ENCODE results near the gene SMARCC2.
"Not testable (repeated sequence)": the region's sequence is repeated elsewhere in the genome, so short reads cannot be mapped to it uniquely, and the experiment has no call there.

The SMARCC2 gene

DNA sequence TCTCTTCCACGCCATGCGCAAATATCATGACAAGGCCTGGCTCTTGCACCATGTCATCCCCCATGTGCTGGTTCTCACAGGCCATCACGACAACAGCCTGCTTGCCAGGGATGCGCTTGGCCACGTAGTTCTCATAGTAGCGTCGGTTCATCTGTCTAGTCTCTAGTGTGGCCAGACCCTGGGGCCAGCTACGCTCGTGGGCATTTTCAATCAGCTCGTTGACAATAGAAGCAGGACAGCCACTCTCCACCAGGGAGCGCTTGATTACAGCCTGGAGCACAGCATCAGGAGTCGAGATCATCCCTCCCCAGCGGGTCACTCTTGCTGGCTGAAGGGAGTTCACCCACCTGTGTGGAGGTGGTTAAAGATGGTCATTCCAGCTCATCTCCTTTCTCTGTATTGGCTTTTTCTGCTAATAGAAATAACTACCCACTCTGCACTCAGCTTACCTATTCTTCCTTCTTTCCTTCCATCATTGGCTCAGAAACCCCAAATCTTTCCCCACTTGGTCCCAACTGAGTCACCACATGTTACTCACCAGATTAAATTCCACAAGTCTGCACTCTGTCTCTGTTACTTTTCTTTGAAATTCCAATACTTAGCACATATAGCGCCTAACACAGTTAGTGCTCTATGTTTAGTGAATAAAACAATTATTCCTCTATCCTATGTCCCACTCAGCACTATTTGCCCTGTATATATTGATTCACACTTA, 17.3 kb upstream of the SMARCC2 start:
- no peak for DNase-seq

GRCh38 chr12:56205445-56205844, 16.2 kb upstream of the SMARCC2 start:
- DNase-seq, result no peak

GRCh38 chr12:56204275-56204674, 15.0 kb upstream of the SMARCC2 start:
- no peak for DNase-seq

DNA sequence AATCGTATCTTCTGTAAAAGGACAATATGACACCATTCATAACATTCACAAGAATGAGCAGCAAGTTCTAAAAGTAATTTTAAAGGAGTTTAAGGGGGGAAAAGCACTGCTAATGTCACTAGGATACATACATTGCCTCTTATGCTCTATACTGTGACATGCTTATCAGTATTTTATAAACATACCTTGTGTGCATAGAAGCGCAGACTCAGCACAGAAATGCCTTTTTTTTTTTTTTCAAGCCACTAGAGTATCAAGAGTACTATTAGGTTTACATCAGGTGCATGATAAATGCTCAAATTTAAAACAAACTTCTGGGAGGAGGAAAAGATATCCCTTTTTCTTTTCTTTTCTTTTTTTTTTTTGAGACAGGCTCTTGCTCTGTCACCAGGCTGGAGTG, 13.6 kb upstream of the SMARCC2 start:
- no peak for DNase-seq

- no peak for DNase-seq
Measured at GRCh38 chr12:56202366-56202765, 13.1 kb upstream of the SMARCC2 start.

DNA sequence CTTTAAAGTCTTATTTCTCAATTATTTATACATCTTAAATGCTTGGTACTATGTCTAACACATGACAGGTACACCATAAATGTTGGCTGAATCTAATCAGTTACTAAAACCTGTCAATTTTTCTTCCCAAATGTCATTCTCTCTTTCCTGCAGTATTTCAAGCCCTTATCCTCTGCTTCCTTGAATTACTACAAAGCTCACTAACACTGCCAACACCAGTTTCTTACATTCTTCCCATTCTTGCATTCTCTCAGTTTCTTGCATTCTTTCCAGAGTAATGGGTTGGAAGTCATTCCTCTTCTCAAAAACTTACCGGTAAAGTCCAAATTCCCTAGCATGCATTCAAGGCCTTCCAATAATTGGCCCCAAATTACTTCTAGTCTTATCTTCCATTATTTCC, 9.6 kb upstream of the SMARCC2 start:
- DNase-seq, result no peak

GRCh38 chr12:56197921-56198635, 8.8 kb upstream of the SMARCC2 start:
- no peak for DNase-seq

- not testable (repeated sequence) for DNase-seq
Measured at GRCh38 chr12:56196818-56197550, 7.7 kb upstream of the SMARCC2 start.

- peak; percentile 52 for DNase-seq
Measured at GRCh38 chr12:56193025-56193578, 3.8 kb upstream of the SMARCC2 start.

DNA sequence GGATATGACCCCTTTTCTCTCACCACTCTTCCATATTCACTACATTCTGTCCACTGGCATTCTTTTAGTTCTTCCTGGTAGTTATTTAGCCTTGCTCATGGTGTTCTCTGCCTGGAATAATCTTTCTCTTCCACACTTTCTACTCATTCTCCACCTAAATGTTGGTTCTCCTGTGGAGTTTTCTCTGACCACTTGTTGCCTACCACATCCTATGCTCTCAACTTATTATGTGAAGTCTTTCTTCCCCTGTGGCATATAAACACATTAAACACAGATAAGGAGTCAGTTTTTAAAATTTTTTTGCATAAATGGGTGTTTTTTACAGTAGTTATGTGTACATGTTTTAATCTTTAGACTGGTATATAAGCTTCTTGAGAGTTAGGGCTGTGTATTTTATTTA, 3.3 kb upstream of the SMARCC2 start:
- DNase-seq, result no peak

GRCh38 chr12:56190695-56191155, 1.4 kb upstream of the SMARCC2 start:
- peak; percentile 2 for DNase-seq

GRCh38 chr12:56189918-56190694, 823 bp upstream of the SMARCC2 start:
- peak; percentile 61 for DNase-seq

GRCh38 chr12:56188778-56189098, 545 bp downstream of the SMARCC2 start:
- peak; percentile 30 for DNase-seq

DNA sequence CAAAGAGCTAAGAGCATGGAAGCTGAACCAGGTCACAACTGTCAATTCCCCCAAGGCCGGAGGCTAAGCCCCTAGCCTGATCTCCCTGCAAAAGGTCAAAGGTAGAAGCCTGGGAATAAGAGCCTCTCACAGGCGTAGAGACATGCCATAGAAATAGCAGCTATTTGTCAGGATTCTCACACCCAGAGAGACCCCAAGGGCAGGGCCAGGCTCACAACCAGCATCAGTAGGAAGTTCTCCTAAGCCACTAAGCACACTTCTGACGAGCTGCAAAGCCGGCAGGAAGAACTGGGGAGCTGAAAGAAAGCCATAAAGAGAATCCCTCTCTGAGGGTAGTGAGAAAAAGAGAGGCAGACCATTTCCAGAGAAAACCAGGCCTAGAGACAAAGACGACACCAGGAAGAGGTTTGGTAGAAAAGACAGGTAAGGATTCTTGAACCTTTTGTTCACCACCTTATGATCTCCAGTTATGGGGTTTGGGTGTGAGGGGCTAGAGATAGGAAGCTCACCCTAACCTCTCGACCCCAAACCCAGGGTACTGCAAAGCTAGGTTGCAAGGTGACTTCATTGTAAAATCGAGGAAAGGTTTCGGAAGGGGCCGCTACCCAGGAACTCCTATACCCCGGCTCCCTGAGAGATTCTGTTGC, 1.0 kb downstream of the SMARCC2 start:
- peak; percentile 30 for DNase-seq

DNA sequence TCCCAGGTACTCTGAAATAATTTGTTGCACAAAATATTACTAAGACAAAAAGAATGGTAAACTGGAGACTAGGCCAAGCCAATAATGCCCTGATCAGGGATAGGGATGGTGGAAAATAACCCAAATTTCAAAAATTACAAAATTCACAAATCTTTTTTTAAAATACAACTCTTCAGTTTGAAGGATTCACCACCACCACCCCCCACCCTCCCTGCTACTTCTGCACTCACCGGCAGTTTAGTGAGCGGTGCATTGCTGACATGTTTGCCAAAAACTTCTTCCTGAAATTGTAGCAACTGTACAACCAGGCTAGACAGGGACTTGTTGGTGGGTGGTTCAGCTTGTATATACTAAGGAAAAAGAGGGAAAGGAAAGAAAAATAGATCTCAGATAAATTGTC, 2.3 kb downstream of the SMARCC2 start:
- no peak for DNase-seq

GRCh38 chr12:56178347-56178746, 10.9 kb downstream of the SMARCC2 start:
- no peak for DNase-seq

GRCh38 chr12:56172839-56173238, 16.4 kb downstream of the SMARCC2 start:
- DNase-seq, result no peak

GRCh38 chr12:56169229-56169759, 20.0 kb downstream of the SMARCC2 start:
- DNase-seq, result no peak

GRCh38 chr12:56165369-56165768, 23.9 kb downstream of the SMARCC2 start:
- DNase-seq, result no peak

DNA sequence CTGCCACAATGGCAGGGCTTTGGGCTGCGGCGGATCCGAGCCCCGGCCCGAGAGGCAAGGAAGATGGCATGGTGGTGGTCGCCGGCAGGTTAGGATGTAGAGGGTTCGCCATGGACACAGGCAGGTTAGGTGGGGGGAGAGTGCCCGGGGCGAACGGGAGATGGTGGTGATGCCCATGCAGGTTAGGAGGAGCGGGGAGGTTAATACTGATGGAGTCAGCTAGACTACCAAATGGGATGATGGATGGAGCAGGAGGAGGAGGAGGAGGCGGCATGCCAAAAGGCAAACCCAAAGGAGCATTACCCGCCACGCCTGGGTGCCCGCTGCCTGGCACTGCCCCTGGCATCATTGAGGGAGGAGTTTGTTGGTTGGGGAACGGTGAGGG, 24.9 kb downstream of the SMARCC2 start:
- DNase-seq, result no peak

GRCh38 chr12:56163533-56164344, 25.5 kb downstream of the SMARCC2 start:
- no peak for DNase-seq

Data from DMS79 treated with DMSO at 0.1 percent for 48 hours (cell line).